ENCODE data around the gene UGGT1.

GRCh38 chr2:128237911-128238697, 147.1 kb downstream of the UGGT1 start:
- TF ChIP-seq CTCF (conservative IDR thresholded peaks at IDR 0.05; ENCODE audit: low read length): no peak
- no peak for TF ChIP-seq EZH2phosphoT487 (IDR thresholded peaks at IDR 0.05; ENCODE audit: borderline replicate concordance, low read depth, low read length)

All from OCI-LY7 (cell line).